Measurements from ENCODE around the gene IQCF6. TPM values are rescaled to one million over a fixed set of nuclear protein-coding genes. Genes with fewer than 3 reads are reported as not detected.
"Not testable (repeated sequence)": the region's sequence is repeated elsewhere in the genome, so short reads cannot be mapped to it uniquely, and the experiment has no call there.

The IQCF6 gene
- total RNA-seq, 1 donor from 2014 or later: not detected

DNA sequence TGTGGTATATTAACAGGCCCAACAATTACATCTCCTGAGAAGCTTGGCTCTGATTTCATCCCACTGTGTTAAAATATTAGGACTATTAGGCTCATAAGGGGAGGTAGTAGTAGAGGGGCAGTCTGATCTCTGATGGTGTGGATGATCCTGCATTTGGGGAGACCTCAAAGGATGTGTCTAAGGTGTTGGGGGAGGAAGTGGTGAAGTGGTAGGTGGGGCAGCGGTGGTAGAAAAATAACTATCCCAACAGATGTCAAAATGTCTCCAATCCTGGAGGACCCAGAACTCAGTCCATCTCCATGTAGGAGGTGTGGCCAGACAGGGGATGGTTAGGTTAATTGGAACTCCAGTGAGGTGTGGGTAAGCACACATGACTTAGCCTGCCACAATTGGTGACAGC lies 10.4 kb upstream of the IQCF6 start:
- no peak for DNase-seq (ENCODE audit: low read depth)
- Histone ChIP-seq H3K27me3 (ENCODE audit: control insufficient read depth, insufficient read depth, low read length) (no peaks in the 10 kb centered on the region), H3K4me3 (ENCODE audit: low read depth, low read length) (no peak overlapping the region), H3K36me3 (ENCODE audit: control insufficient read depth, insufficient read depth, low read length) (no peaks in the 10 kb centered on the region)
- TF ChIP-seq, protein P1, sequence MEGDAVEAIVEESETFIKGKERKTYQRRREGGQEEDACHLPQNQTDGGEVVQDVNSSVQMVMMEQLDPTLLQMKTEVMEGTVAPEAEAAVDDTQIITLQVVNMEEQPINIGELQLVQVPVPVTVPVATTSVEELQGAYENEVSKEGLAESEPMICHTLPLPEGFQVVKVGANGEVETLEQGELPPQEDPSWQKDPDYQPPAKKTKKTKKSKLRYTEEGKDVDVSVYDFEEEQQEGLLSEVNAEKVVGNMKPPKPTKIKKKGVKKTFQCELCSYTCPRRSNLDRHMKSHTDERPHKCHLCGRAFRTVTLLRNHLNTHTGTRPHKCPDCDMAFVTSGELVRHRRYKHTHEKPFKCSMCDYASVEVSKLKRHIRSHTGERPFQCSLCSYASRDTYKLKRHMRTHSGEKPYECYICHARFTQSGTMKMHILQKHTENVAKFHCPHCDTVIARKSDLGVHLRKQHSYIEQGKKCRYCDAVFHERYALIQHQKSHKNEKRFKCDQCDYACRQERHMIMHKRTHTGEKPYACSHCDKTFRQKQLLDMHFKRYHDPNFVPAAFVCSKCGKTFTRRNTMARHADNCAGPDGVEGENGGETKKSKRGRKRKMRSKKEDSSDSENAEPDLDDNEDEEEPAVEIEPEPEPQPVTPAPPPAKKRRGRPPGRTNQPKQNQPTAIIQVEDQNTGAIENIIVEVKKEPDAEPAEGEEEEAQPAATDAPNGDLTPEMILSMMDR (IDR thresholded peaks at IDR 0.05; ENCODE audit: insufficient read depth, low read length, poor library complexity, severe bottlenecking): no peak

DNA sequence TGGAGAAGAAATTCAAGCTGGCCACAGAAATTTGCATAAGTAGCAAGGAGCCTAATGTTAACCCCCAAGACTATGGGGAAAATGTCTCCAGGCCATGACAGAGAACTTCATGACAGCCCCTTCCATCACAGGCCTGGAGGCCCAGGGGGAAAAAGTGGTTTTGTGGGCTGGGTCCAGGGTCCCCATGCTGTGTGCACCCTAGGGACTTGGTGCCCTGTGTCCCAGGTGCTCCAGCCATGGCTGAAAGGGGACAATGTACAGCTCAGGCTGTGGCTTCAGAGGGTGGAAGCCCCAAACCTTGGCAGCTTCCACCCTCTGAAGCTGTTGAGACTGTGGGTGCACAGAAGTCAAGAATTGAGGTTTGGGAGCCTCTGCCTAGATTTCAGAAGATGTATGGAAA lies 8.5 kb upstream of the IQCF6 start:
- not testable (repeated sequence) for DNase-seq (ENCODE audit: low read depth); H3K36me3 ChIP-seq (ENCODE audit: control insufficient read depth, insufficient read depth, low read length); H3K27me3 ChIP-seq (ENCODE audit: control insufficient read depth, insufficient read depth, low read length); H3K4me3 ChIP-seq (ENCODE audit: low read depth, low read length)

DNA sequence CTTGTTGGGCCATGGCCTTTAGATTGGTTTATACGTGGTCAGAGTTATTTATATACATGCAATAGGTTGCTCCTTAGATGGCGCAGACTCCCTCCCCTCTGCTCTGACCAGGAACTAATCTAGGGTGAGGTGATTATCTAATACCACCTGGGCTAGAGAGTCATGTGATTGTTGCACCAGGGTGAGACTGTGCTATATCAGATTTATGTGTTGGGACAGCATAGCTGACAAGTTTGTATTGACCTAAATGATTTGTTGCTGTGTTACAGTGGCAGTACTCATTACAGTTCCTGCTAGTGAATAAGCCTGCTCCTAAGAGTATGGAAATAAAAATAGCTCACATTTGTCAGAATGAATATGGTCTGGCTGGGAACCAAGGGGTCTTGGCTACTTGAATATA lies 7.2 kb upstream of the IQCF6 start:
- no peak for DNase-seq (ENCODE audit: low read depth)
- Histone ChIP-seq H3K4me3 (ENCODE audit: low read depth, low read length) (no peak overlapping the region), H3K36me3 (ENCODE audit: control insufficient read depth, insufficient read depth, low read length) (no peaks in the 10 kb centered on the region), H3K27me3 (ENCODE audit: control insufficient read depth, insufficient read depth, low read length) (no peaks in the 10 kb centered on the region)
- TF ChIP-seq, protein P1 (IDR thresholded peaks at IDR 0.05; ENCODE audit: insufficient read depth, low read length, poor library complexity, severe bottlenecking): no peak

DNA sequence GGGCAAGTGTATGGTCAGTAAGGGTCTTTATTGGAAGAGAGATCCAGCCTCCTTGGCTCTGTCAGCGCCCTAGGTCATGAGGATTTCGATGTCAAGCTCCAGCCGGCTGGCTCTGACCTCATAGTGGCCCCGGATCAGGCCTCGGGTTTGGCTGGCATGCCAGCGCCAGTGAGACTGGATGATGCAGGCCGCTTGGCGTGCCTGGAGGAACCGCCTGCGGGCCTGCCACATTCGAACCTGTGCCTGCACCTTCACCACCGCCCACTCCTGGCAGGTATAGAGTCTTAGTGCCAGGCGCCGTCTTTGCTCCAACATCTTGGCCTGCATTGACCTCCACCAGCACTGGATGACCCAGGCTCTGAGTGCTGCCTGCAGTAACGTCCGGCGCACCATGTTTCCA lies 483 bp downstream of the IQCF6 start:
- Histone ChIP-seq H3K27me3 (ENCODE audit: control insufficient read depth, insufficient read depth, low read length) (peaks cover 2% of the 10 kb centered on the region), H3K4me3 (ENCODE audit: low read depth, low read length) (no peak overlapping the region), H3K36me3 (ENCODE audit: control insufficient read depth, insufficient read depth, low read length) (no peaks in the 10 kb centered on the region)
- DNase-seq (ENCODE audit: low read depth): no peak
- TF ChIP-seq, protein P1 (IDR thresholded peaks at IDR 0.05; ENCODE audit: insufficient read depth, low read length, poor library complexity, severe bottlenecking): no peak

DNA sequence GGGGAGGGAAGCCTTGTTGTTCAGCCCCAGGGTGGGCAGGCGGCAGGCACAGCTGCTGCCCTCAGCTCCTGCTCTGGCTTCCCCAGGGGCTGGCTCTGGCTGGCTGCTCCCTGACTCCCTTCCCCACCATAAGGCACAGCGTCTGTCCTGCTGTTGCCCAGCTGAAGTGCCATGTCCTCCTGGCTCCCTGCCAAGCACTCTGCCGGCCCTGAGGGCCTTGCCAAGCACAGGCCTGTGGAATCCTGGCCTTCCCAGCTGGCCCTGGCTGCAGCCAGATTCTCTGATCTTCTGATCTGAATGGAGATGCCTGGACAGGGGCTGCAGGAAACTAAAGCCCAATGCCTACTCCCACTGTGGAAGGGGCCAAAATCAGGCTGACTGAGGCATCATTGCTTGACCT lies 1.1 kb downstream of the IQCF6 start:
- H3K4me3 ChIP-seq (ENCODE audit: low read depth, low read length): no peak overlapping the region
- TF ChIP-seq, protein P1 (IDR thresholded peaks at IDR 0.05; ENCODE audit: insufficient read depth, low read length, poor library complexity, severe bottlenecking): no peak
- H3K36me3 ChIP-seq (ENCODE audit: control insufficient read depth, insufficient read depth, low read length): no peaks in the 10 kb centered on the region
- DNase-seq (ENCODE audit: low read depth): no peak
- peaks cover 4% of the 10 kb centered on the region for H3K27me3 ChIP-seq (ENCODE audit: control insufficient read depth, insufficient read depth, low read length)

DNA sequence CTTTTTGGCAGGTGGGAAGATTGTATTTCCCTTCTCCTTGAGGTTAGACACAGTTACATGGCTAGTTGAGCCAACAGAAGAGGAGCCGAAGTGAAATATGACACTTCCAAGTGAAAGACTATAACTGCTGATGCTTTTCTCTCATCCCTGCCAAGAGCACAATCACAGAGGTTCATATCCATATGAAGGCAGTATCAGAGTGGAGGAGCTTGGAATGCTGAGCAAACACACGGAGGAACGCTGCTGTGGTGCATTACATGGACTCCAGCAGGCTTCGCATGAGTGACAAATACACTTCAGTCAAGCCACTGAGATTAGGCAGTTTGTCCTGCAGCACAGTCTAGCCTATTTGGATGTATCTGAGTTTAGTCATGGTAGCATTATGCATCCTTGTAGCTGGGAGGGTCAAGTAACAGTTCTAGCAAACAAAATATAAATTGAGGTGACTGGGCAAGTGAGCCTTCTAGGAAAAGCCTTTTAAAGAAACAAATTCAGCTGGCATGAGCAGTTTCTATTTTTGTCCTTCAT lies 5.4 kb downstream of the IQCF6 start:
- Histone ChIP-seq H3K27me3 (ENCODE audit: control insufficient read depth, insufficient read depth, low read length) (peaks cover 7% of the 10 kb centered on the region), H3K36me3 (ENCODE audit: control insufficient read depth, insufficient read depth, low read length) (no peaks in the 10 kb centered on the region), H3K4me3 (ENCODE audit: low read depth, low read length) (no peak overlapping the region)
- TF ChIP-seq, protein P1 (IDR thresholded peaks at IDR 0.05; ENCODE audit: insufficient read depth, low read length, poor library complexity, severe bottlenecking): no peak
- DNase-seq (ENCODE audit: low read depth): no peak

Data from kidney epithelial cell (primary cell).